Prostate gland (tissue), 2 donors: ENCODE results near the gene SPOCK1. TPM values are rescaled to one million over a fixed set of nuclear protein-coding genes. Genes with fewer than 3 reads are reported as not detected.

Experiments
- DNase-seq: peaks from one replicate; pipeline ENCODE4 v3.0.0-alpha.2; 2019; ENCODE audit warnings: low spot score
- H3K27ac ChIP-seq, 2 donors: fragments of 200-600 bp; sonication (generic); 2 replicates each; pipeline ENCODE4 v1.5.1; 2017 to 2019
- H3K27me3 ChIP-seq: fragments of 200-600 bp; sonication (generic); replicated peaks from 2 replicates; pipeline ENCODE4 v1.5.1; 2019; ENCODE audit not compliant: insufficient read depth
- H3K36me3 ChIP-seq, 2 donors: fragments of 200-600 bp; sonication (generic); 1 replicate in 1 of 2; 2 replicates in 1 of 2; pipeline versions ENCODE4 v1.5.1 to v1.8.1; 2017 to 2019
- H3K4me1 ChIP-seq: fragments of 200-600 bp; sonication (generic); replicated peaks from 2 replicates; pipeline ENCODE4 v1.5.1; 2019
- H3K4me3 ChIP-seq, 2 donors: fragments of 200-600 bp; sonication (generic); 2 replicates each; pipeline ENCODE4 v1.5.1; 2017 to 2019
- H3K9me3 ChIP-seq: fragments of 200-600 bp; sonication (generic); 2 replicates; pipeline ENCODE4 v1.5.1; 2017
- POLR2A ChIP-seq: fragments of 450-650 bp; IDR thresholded peaks from one replicate; pipeline ENCODE4 v1.6.1; 2016; ENCODE audit warnings: antibody characterized with exemption, mild to moderate bottlenecking
- POLR2AphosphoS5 ChIP-seq: sonication (generic); formaldehyde crosslinking; IDR thresholded peaks from one replicate; pipeline ENCODE4 v1.6.1; 2017; ENCODE audit warnings: antibody characterized with exemption
- whole genome bisulfite sequencing: methylation state at CpG from one replicate; pipeline ENCODE4 v1.1.5; 2018; 5-methylcytosine and 5-hydroxymethylcytosine counted together
- intact Hi-C: fragments of 100-400 bp; cut with DNase I; formaldehyde crosslinking; loops from one replicate; pipeline ENCODE4 v1.14.2; 2022
- total RNA-seq, 2 donors: library from RNA; depleted of rRNA; stranded (reverse); fragments of >200 nt; gene quantifications; one replicate each; pipeline ENCODE4 v1.1.0, GENCODE V29; 2016
- TF ChIP-seq, protein P1 (sequence below), 4 experiments: fragments of 200-600 bp in 2 of 4; fragments of 450-650 bp in 2 of 4; sonication (generic) in 2 of 4; IDR thresholded peaks; 1 replicate in 3 of 4; 2 replicates in 1 of 4; pipeline ENCODE4 v1.5.1; 2016 to 2019; ENCODE audit warnings: antibody characterized with exemption in 4 of 4, mild to moderate bottlenecking in 2 of 4, moderate library complexity in 2 of 4

SPOCK1 gene
- total RNA-seq, 2 donors from 2014 or later: 89.4 to 92.9 TPM

DNA sequence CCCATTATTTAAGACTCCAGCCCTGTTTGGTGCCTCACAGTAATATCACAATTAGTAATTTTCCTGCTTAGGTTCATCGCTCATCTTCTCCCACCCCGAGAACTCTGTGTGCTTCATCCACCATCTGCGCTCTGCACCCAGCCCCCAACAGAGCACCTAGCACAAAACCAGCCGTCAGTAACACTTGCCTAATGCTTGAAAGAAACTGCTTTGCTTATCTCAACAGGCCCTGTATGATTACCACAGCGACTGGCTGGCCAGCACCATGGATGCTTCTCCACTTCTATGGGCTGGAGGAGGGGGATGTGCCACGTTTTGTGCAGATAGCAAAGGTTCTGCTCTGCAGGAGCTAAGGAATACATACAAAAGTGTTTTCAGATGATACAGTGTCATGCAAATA lies 166.8 kb downstream of the SPOCK1 start:
- TF ChIP-seq, protein P1, sequence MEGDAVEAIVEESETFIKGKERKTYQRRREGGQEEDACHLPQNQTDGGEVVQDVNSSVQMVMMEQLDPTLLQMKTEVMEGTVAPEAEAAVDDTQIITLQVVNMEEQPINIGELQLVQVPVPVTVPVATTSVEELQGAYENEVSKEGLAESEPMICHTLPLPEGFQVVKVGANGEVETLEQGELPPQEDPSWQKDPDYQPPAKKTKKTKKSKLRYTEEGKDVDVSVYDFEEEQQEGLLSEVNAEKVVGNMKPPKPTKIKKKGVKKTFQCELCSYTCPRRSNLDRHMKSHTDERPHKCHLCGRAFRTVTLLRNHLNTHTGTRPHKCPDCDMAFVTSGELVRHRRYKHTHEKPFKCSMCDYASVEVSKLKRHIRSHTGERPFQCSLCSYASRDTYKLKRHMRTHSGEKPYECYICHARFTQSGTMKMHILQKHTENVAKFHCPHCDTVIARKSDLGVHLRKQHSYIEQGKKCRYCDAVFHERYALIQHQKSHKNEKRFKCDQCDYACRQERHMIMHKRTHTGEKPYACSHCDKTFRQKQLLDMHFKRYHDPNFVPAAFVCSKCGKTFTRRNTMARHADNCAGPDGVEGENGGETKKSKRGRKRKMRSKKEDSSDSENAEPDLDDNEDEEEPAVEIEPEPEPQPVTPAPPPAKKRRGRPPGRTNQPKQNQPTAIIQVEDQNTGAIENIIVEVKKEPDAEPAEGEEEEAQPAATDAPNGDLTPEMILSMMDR (IDR thresholded peaks at IDR 0.05): no peak
- TF ChIP-seq POLR2AphosphoS5 (no peak), POLR2A (no peak)
- Histone ChIP-seq H3K4me1 (no peaks in the 10 kb centered on the region), H3K36me3 (no peaks in the 10 kb centered on the region), H3K4me3 (no peak overlapping the region), H3K9me3 (no peaks in the 10 kb centered on the region), H3K27ac (no peak overlapping the region), H3K27me3 (no peaks in the 10 kb centered on the region)
- no peak for DNase-seq
- WGBS: 86% methylated on average over 6 of the region's 6 CpGs
- intact Hi-C loops: no loop called here

DNA sequence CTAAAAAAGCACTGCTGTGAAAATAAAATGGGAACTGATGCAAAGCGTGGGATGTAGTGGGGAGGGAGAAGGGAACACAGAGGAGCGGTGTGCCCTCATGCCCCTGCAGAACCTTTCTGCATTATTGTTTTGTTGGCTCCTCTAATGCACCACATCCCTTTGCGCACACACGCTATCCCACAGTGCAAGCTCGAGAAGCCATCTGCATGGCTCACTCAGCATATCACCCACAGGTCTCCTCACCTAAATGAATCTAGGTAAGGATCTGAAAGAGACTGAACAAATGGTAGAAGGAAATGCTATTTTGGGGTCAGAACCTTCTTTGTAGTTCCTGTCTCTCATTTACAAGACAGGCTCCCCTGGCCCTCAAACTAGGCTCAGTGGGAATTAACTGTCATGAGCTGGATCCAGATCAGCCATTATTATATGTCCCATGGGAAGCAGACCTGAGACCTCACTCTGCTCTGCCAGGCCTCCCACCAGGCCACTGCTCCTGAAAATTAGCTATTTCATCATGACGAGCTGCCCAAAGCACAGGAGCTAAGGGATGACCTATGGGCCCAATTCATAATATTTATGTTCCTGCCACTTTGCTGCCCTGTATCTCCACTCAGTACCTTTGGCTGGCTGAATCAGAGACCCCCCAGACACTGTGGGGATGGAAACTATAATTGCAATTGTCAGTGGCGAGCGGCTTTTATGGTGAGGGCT lies 169.4 kb downstream of the SPOCK1 start:
- no peaks in the 10 kb centered on the region for H3K36me3 ChIP-seq
- H3K4me3 ChIP-seq: no peak overlapping the region
- DNase-seq: no peak
- H3K4me1 ChIP-seq: no peaks in the 10 kb centered on the region
- 97% methylated on average over 8 of the region's 8 CpGs for WGBS
- no peak overlapping the region for H3K27ac ChIP-seq
- intact Hi-C loops: no loop called here
- TF ChIP-seq POLR2AphosphoS5: no peak
- TF ChIP-seq POLR2A: no peak
- TF ChIP-seq, protein P1 (IDR thresholded peaks at IDR 0.05): no peak
- H3K9me3 ChIP-seq: no peaks in the 10 kb centered on the region
- no peaks in the 10 kb centered on the region for H3K27me3 ChIP-seq

DNA sequence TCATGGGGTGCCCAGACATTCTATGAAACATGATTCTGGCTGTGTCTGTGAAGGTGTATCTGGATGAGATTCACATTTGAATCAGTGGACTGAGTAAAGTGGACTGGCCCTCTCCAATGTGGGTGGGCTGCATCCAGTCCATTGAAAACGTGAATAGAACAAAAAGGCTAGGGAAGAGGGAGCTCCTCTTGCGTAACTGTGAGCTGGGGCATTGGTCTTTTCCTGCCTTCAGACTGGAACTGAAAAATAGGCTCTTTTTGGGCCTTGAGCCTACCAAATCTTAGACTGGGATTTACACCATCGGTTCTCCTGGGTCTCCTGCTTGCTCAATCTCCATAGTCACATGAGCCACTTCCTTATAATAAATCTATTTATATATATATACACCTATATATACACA lies 170.1 kb downstream of the SPOCK1 start:
- WGBS: 90% methylated on average over 3 of the region's 3 CpGs
- TF ChIP-seq, protein P1 (IDR thresholded peaks at IDR 0.05): no peak
- TF ChIP-seq POLR2A (no peak), POLR2AphosphoS5 (no peak)
- H3K27me3 ChIP-seq: no peaks in the 10 kb centered on the region
- no peak overlapping the region for H3K4me3 ChIP-seq
- H3K9me3 ChIP-seq: no peaks in the 10 kb centered on the region
- H3K36me3 ChIP-seq: no peaks in the 10 kb centered on the region
- intact Hi-C loops: no loop called here
- no peak for DNase-seq
- no peaks in the 10 kb centered on the region for H3K4me1 ChIP-seq
- no peak overlapping the region for H3K27ac ChIP-seq

DNA sequence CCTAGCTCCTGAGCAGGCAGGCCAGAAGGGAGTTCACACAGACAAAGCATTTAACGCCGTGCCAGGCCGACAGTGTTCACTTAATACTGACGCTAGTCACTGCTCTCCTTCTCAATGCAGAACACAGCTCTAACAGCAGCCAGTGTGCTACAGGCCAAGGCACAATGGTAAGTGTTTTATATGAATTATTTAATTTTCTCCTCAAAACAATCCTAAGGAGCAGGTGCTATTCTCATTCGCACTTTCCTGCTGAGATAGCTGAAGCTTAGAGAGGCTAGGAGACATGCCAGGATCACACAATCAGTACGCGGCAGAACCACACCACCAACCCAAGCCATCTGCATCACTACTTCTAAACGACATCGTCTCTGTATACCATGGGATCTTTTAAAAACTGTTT lies 170.7 kb downstream of the SPOCK1 start:
- Histone ChIP-seq H3K27me3 (no peaks in the 10 kb centered on the region), H3K4me1 (no peaks in the 10 kb centered on the region), H3K4me3 (no peak overlapping the region), H3K9me3 (no peaks in the 10 kb centered on the region), H3K36me3 (no peaks in the 10 kb centered on the region), H3K27ac (no peak overlapping the region)
- TF ChIP-seq POLR2AphosphoS5: no peak
- TF ChIP-seq, protein P1 (IDR thresholded peaks at IDR 0.05): no peak
- DNase-seq: no peak
- intact Hi-C loops: no loop called here
- 93% methylated on average over 9 of the region's 9 CpGs for WGBS

DNA sequence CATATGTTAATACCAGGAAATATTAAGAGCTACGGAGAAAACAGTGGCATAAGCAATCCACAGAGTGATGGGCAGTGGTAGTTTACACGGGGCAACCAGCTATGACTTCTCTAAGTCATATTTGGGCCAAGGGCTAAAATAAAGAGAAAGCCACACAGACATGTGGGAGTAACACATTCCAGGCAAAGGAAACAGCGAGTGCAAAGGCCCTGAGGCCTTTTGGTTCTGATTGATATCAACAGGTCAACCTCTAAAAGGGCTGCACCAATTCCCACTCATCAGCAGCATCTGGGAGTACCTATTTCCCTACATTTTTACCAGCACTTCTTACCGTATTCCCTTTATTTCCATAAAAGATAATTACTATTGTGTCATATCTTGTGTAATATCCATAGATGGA lies 173.4 kb downstream of the SPOCK1 start:
- TF ChIP-seq POLR2AphosphoS5: no peak
- TF ChIP-seq, protein P1 (IDR thresholded peaks at IDR 0.05): no peak
- TF ChIP-seq POLR2A: no peak
- Histone ChIP-seq H3K36me3 (no peaks in the 10 kb centered on the region), H3K27ac (no peak overlapping the region), H3K4me3 (no peak overlapping the region), H3K27me3 (no peaks in the 10 kb centered on the region), H3K4me1 (no peaks in the 10 kb centered on the region), H3K9me3 (no peaks in the 10 kb centered on the region)
- 88% methylated on average over 4 of the region's 4 CpGs for WGBS
- intact Hi-C loops: no loop called here
- no peak for DNase-seq
